GM12873 (cell line): ENCODE measurements around the gene PPP1CA.

Experiments used
- CTCF ChIP-seq: IDR thresholded peaks from 2 replicates; pipeline ENCODE4 v1.5.1; 2012; ENCODE audit warnings: low read depth, mild to moderate bottlenecking, moderate library complexity, low read length, control low read depth; ENCODE audit not compliant: insufficient read depth; ENCODE audit errors: missing control alignments

The PPP1CA gene

GRCh38 chr11:67367761-67368227 lies 33.9 kb downstream of the PPP1CA start:
- no peak for TF ChIP-seq CTCF

DNA sequence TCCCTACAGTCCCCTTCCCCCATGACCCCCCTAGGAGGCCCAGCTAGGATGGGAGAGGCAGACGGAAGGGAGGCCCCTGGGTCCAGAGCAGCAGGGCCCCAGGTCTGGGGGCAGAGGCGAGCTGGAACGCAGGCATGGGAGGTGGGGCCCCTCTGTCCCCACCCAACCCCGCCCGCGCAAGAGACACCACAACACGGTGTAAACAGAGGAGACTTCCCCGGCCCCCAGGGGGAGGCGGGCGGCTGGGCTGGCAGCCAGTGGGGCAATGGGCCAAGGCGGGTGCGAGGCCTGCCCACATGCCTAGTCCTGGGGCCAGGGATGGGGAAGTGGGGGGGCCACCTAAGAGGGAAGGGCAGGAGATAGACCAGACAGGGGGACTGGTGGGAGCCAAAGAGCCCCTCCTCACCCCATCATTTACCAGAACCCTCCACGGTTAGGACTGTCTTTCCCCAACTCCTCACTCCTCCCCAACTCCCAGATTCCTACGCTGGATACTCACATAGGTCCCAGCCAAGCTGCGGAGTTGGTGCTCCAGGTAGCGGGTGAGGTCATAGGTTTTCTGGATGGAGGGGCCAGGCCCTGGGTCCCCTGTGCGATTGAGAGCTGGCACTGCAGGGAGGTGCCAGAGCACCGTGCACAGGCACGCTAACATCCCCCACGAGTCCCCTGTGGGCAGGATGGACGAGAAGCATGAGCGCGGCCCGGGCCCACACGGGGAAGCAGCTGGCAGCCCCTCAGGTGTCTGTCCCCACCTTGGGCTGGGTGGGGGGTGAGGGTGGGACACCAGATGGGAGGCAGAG lies 34.5 kb downstream of the PPP1CA start:
- TF ChIP-seq CTCF: no peak

- TF ChIP-seq CTCF: no peak
Observed at GRCh38 chr11:67366546-67366945, 35.1 kb downstream of the PPP1CA start.

GRCh38 chr11:67365736-67366444 lies 35.8 kb downstream of the PPP1CA start:
- TF ChIP-seq CTCF: no peak

DNA sequence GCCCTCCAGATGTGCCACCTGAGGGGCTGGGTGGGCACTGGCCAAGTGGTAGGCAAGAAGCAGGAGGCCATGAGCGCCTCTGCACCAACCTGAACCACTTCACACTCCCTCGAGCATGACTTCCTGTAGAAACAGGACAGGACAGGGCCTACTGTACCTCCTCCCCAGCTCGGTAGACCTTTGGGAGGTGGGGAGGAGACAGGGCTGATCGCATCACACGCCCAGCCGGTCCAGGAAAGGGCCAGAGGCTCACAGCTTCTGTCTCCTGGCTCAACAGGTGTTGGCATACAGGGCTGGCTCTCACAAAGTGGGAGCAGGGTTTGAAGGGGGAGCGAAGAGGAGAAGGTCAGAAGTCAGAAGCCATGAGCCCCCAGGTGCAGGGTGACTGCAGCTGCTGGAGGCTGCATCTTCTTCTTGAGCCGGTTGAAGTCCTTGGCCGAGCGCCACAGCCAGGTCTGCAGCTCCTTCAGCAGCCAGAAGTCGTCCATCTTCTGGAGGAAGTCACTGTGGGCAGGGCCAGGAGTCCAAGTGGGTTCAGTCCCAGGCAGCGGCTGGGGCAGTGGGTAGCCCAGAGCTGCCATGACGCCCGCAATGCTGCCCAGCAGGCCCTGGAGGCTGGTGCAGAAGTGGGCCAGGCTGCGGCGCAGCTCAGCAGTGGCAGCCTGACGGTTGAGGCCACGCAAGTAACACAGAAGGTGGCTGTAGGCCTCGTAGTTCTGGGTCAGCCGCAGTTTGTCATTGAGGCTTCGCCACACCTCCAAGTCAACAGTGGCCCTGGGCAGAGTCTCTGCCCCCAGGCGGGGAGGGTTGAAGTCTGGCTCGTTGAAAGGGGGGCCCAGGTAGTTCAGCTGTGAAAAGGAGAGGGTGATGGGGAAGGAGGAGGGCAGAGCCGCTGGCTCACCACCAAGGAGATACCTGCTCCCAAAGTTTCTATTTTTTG lies 36.6 kb downstream of the PPP1CA start:
- TF ChIP-seq CTCF: no peak

GRCh38 chr11:67364169-67364568 lies 37.5 kb downstream of the PPP1CA start:
- no peak for TF ChIP-seq CTCF
